Activated effector memory CD4-positive, alpha-beta T cell treated with Interleukin-2 at 50 U/mL for 16 hours (primary cell): ENCODE measurements around the gene DBN1.

Experiments
- DNase-seq: peaks from one replicate; pipeline ENCODE4 v3.0.0-alpha.2; 2020

DBN1 gene

GRCh38 chr5:177440990-177441780, 32.2 kb downstream of the DBN1 start:
- no peak for DNase-seq

- DNase-seq = no peak
Observed at GRCh38 chr5:177440211-177440989, 33.0 kb downstream of the DBN1 start.

GRCh38 chr5:177439518-177440053, 33.8 kb downstream of the DBN1 start:
- DNase-seq = no peak

GRCh38 chr5:177438468-177438867, 35.0 kb downstream of the DBN1 start:
- DNase-seq = no peak

GRCh38 chr5:177437623-177438022, 35.8 kb downstream of the DBN1 start:
- no peak for DNase-seq

- no peak for DNase-seq
Observed at GRCh38 chr5:177435847-177436536, 37.4 kb downstream of the DBN1 start.

GRCh38 chr5:177434942-177435738, 38.3 kb downstream of the DBN1 start:
- DNase-seq = no peak

GRCh38 chr5:177434437-177434836, 39.0 kb downstream of the DBN1 start:
- no peak for DNase-seq

GRCh38 chr5:177433658-177434217, 39.7 kb downstream of the DBN1 start:
- no peak for DNase-seq

- DNase-seq = no peak
Observed at GRCh38 chr5:177432839-177433657, 40.4 kb downstream of the DBN1 start.

GRCh38 chr5:177432143-177432838, 41.1 kb downstream of the DBN1 start:
- DNase-seq = no peak

GRCh38 chr5:177431317-177432142, 41.9 kb downstream of the DBN1 start:
- DNase-seq = peak; percentile 73

GRCh38 chr5:177430972-177431316, 42.5 kb downstream of the DBN1 start:
- DNase-seq = no peak

GRCh38 chr5:177430140-177430951, 43.1 kb downstream of the DBN1 start:
- no peak for DNase-seq

GRCh38 chr5:177429248-177430040, 44.0 kb downstream of the DBN1 start:
- peak; percentile 78 for DNase-seq

- DNase-seq = no peak
Observed at GRCh38 chr5:177428574-177429217, 44.7 kb downstream of the DBN1 start.

- DNase-seq = no peak
Observed at GRCh38 chr5:177427919-177428573, 45.4 kb downstream of the DBN1 start.
